ENCODE data around the gene APBA1.

- TF ChIP-seq CTCF (IDR thresholded peaks at IDR 0.05 in 8 of 11, conservative IDR thresholded peaks at IDR 0.05 in 3 of 11) (no peak), POLR2A (IDR thresholded peaks at IDR 0.05) (no peak), POLR2AphosphoS5 (IDR thresholded peaks at IDR 0.05) (no peak)
These were observed 125.9 kb downstream of the APBA1 start for GRCh38 chr9:69546265-69546664.

Data from spleen (tissue), 7 donors.